GM18502 (cell line): ENCODE data around the gene TSPAN18.

Experiments
- ATAC-seq: cut with Tn5 transposase; IDR thresholded peaks from one replicate; pipeline ENCODE4 v1.9.1; 2021; ENCODE audit warnings: mild to moderate bottlenecking; ENCODE audit not compliant: unreplicated experiment, poor library complexity

The TSPAN18 gene

GRCh38 chr11:44904261-44905020, 177.7 kb downstream of the TSPAN18 start:
- ATAC-seq, result no peak

GRCh38 chr11:44905131-44905866, 178.5 kb downstream of the TSPAN18 start:
- no peak for ATAC-seq

GRCh38 chr11:44906649-44907048, 179.9 kb downstream of the TSPAN18 start:
- no peak for ATAC-seq

GRCh38 chr11:44909557-44909956, 182.8 kb downstream of the TSPAN18 start:
- ATAC-seq, result no peak

DNA sequence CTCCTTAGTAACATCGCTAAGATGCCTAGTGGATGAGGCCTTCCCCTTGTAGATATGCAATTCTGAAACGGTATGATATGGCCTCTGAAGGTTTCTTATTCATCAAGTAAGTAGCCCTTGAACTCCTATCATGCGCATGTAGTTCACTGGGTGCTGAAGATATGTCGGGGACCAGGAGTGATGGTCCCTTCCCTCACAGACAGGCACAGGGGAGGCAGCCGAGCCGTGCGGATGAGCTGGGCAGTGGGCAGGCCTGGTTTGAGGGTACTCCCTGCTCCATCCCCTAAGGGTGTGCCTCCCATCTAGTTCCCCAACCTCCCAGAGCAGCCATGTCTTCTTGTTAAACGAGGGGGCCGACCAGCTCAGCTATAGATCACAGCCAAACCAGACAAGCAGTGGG, 183.8 kb downstream of the TSPAN18 start:
- ATAC-seq, result no peak

GRCh38 chr11:44911029-44911814, 184.5 kb downstream of the TSPAN18 start:
- ATAC-seq, result no peak

DNA sequence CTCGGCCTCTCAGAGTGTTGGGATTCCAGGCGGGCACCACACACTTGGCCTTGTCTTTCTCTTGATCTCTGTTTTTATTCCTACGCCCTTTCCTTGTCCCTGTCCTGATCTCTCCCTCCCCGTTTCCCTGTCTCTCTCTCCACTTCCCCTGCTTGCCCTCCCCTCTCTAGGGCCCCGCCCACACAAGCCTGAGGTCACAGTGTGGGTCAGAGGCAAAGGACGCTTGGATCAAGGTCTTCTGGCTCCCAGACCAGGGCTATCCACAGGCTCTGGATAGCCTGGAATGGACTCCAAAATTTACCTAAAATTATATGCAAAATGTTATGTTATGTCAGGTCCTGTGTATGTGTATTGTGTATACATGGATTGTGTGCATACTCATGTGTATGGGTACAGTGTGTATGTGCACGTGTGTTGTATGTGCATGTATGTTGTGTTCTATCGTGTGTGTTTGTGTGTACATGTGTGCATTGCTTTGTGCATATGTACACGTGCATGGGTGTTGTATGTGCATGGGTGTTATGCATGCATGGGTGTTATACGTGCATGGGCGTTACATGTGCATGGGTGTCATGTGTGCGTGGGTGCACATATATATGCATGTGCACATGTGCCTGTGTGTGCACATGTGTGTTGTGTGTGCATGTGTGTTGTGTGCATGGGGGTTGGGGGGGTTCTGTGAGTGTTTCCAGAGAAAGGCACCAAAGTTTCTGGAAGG, 185.7 kb downstream of the TSPAN18 start:
- no peak for ATAC-seq

GRCh38 chr11:44913502-44913901, 186.7 kb downstream of the TSPAN18 start:
- ATAC-seq, result no peak

GRCh38 chr11:44914105-44914504, 187.3 kb downstream of the TSPAN18 start:
- ATAC-seq, result no peak

DNA sequence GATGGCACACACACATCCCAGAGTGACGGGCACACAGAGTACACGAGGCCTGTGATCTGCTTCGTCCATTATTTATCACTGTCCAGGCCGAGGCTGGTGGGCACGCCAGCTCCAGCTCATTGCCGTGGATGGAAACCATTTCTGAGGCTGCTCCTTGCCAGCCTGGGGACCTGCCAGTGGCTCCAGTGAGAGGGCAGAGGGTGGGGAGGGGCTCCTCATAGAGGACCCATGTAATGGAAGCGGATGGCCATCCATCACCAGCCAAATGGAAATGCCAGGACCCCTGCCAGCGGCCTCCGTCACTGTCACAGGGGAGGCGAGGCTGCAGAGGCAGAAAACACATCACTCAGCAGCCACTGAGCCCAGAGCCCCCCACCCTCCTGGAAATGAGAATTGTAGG, 188.2 kb downstream of the TSPAN18 start:
- no peak for ATAC-seq

DNA sequence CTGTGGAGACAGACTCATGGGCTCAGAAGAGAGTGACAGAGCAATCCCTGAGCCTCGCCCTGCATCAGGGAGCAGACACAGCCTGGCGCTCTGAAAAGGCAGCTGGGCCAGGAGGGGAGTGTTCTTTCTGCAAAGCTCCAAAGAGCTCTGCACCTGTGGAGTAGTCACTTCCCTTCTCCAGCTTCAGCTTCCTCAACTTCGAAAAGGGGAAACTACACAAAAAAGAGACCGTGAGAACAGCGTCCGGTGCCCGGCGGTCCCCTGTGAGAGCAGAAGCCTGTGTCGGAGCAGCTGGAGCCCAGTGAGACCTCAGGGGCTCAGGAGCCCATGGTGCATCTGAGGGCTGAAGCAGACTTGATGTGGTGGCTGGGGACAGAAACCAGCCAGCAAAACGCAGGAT, 188.9 kb downstream of the TSPAN18 start:
- no peak for ATAC-seq

GRCh38 chr11:44916331-44916730, 189.6 kb downstream of the TSPAN18 start:
- no peak for ATAC-seq

DNA sequence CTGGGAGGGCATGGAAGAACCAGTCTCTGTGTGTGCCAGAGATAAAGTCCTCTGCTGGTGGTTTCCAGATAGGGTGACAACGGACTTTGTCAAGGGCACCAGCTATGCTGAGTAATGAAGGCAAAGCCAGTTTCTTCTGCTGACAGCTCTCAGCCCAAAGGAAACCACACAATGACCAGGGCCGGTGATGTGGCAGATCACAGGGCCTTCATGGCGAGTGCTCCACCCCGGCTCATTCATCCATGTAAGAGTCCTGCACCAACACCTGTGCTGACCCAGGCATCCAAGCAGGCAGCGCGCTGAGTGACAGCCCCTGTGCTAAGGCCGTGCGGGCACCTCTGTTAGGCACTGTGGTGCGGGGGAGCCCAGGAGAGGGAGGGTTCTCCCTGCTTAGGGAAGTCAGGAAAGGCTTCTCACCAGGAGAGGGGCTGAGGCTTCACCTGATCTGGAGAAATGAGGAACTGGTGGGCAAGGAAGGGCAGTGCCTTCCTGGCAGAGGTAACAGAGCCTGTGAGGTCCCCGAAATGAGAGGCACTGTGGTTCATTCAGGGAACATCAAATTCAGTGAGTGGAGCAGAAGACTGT, 190.1 kb downstream of the TSPAN18 start:
- no peak for ATAC-seq

GRCh38 chr11:44917741-44918140, 191.0 kb downstream of the TSPAN18 start:
- no peak for ATAC-seq

GRCh38 chr11:44920451-44920850, 193.7 kb downstream of the TSPAN18 start:
- no peak for ATAC-seq

DNA sequence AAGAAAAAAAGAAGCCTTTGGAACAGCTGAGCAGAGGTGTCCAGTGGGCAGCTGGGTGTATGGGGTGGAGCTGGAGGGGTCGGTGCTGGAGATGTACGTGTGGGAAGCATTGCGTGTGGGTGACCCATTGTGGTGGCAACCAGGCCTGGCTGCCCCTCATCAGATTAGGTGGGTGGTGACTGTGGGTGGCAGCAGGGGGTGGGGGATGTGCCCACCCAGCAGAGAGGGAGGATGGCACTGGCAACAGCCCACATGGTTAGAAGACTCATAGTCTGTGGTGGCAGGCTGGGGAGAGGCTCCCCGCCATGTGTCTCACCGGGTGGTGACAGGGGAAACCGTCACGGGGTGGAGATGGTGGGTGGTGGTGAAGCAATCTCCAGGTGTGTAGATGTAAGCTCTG, 196.4 kb downstream of the TSPAN18 start:
- ATAC-seq, result no peak

GRCh38 chr11:44923806-44924205, 197.0 kb downstream of the TSPAN18 start:
- no peak for ATAC-seq

DNA sequence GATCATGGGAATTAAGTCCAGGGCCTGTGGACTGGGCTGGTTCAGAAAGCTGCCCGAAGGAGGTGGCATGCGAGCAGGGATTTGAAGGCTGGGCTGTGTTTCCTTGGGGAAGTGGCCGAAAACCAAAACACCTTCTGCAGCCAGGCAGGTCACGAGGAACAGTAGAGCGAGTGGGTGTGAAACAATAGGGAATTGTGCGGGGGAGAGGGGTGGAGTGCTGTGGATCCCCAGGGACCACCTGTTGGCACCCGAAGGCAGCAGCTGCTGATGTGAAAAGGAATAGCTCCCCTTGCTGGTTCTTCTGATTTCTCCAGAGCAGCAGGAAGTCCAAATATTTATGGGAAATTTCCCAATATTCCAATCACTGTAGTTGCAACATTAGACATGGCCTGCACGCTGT, 199.3 kb downstream of the TSPAN18 start:
- ATAC-seq, result no peak

DNA sequence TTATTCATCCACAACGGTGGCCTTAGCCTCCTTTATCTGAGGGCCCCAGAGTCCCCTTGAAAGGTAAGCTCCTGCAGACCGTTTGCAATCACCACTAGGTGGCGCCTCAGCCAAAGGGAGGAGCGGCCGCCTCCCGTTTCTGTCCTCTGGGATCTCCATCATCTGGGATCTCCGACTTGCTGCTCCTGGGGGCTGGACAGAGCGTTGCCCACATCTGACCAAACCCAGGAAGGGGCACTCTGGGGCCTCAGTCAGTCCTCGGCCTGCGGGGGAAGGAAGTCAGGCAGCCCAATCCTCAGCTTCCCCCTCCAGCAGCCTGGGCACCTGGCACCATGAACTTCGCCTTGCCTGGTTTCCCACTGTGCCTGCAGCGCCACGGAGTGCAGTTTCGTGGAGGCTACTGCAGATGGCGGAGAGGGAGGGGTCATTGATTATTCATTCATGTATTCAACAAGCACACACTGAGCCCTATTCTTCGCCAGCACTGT, 200.5 kb downstream of the TSPAN18 start:
- no peak for ATAC-seq

GRCh38 chr11:44928144-44928543, 201.4 kb downstream of the TSPAN18 start:
- no peak for ATAC-seq
